D721Med (cell line): ENCODE data around the gene BAHCC1.

Experiments
- DNase-seq: peaks from one replicate; pipeline ENCODE4 v3.0.0; 2011; ENCODE audit warnings: low spot score; ENCODE audit not compliant: insufficient read length
- FAIRE-seq: peaks from 2 replicates; lab custom pipeline; 2011; peaks lifted over from hg19 to GRCh38; lab: Jason Lieb, UNC
- CTCF ChIP-seq: IDR thresholded peaks from 2 replicates; pipeline ENCODE4 v1.5.1; 2012; ENCODE audit warnings: mild to moderate bottlenecking, control low read depth; ENCODE audit not compliant: insufficient read depth; ENCODE audit errors: missing control alignments

The BAHCC1 gene

GRCh38 chr17:81511554-81511803, 116.2 kb downstream of the BAHCC1 start:
- DNase-seq = no peak
- FAIRE-seq = no peak
- TF ChIP-seq CTCF = no peak

- DNase-seq (no peak), FAIRE-seq (no peak)
- no peak for TF ChIP-seq CTCF
These were observed 116.7 kb downstream of the BAHCC1 start for GRCh38 chr17:81511804-81512561.

GRCh38 chr17:81512562-81513371, 117.5 kb downstream of the BAHCC1 start, which contains the start of gene ACTG1:
TSS of gene ACTG1 (minus strand) at chr17:81512799. CDS start at chr17:81512354, 445 bp downstream.
- FAIRE-seq (no peak), DNase-seq (peak; percentile 94)
- no peak for TF ChIP-seq CTCF

- FAIRE-seq (no peak), DNase-seq (no peak)
- TF ChIP-seq CTCF = no peak
These were observed 118.1 kb downstream of the BAHCC1 start for GRCh38 chr17:81513372-81513752.

GRCh38 chr17:81513753-81514488, 118.7 kb downstream of the BAHCC1 start:
- DNase-seq (no peak), FAIRE-seq (no peak)
- TF ChIP-seq CTCF = no peak

GRCh38 chr17:81514489-81514738, 119.2 kb downstream of the BAHCC1 start:
- no peak for DNase-seq
- no peak for FAIRE-seq
- TF ChIP-seq CTCF = no peak
